Tibial nerve (tissue), 3 donors: Measurements from ENCODE around the gene ASB13.

Experiments used
- CTCF ChIP-seq, 5 experiments: fragments of 200-600 bp in 3 of 5; fragments of 450-650 bp in 2 of 5; sonication (generic) in 3 of 5; IDR thresholded peaks; one replicate each; pipeline ENCODE4 v1.5.1; 2016 to 2019; ENCODE audit warnings: antibody characterized with exemption in 5 of 5, mild to moderate bottlenecking in 3 of 5, moderate library complexity in 2 of 5
- POLR2A ChIP-seq, 2 donors: fragments of 450-650 bp; IDR thresholded peaks; one replicate each; pipeline ENCODE4 v1.6.1; 2017; ENCODE audit warnings: antibody characterized with exemption in 2 of 2, mild to moderate bottlenecking in 2 of 2, moderate library complexity in 2 of 2

- TF ChIP-seq CTCF (IDR thresholded peaks at IDR 0.05) (no peak), POLR2A (IDR thresholded peaks at IDR 0.05) (no peak)
These were observed 44.0 kb downstream of the ASB13 start for GRCh38 chr10:5622186-5622960.
